CD4-positive, alpha-beta T cell treated with Interleukin-12 subunit alpha and Interleukin-12 subunit beta, for 1 hour (primary cell): ENCODE results near the gene HMGB4.

Source experiments
- DNase-seq: peaks from one replicate; pipeline ENCODE4 v3.0.0-alpha.2; 2020

HMGB4 gene, protein sequence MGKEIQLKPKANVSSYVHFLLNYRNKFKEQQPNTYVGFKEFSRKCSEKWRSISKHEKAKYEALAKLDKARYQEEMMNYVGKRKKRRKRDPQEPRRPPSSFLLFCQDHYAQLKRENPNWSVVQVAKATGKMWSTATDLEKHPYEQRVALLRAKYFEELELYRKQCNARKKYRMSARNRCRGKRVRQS

DNA sequence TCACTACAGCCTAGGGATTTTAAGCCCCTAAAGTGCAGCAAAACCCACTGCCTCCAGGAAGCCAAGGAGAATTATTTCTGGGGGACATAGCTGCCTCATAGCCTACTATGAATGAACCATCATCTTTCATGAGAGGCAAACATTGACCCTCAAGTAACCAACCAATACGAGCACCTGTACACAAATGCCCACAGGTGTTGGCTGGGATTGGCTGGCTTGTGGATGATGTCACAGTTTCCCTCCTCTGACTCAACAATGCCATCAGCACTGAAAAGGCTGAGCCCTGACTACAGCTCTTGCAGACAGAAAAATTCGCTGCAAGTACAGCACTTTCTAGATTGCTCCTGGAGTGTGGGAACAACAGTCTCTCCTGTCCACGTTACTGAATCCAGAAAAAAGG lies at the start of gene HMGB4:
TSS of gene HMGB4 (plus strand) at position 301 of the 400 bp plus-strand sequence. CDS start 113 bp downstream, outside the sequence.
- no peak for DNase-seq

DNA sequence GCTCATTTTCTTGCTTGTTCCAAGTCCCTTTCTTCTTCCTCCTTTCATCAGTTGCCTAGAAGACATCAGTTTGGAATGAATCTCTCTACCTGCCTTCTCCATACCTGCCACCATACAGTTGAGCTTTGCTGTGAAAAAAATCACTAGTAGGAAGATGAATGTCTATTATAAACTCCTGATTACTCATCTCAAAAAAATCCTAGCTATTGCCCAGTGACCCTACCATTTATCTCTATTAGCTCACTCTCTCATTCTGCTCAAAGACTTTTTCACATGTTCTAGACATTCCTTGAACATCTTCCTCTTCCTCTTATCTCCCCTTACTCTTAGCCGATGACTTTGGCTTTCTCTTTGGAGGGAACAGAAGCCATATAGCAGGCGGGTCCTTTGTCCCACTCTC lies 49.7 kb upstream of the HMGB4 start:
- no peak for DNase-seq

DNA sequence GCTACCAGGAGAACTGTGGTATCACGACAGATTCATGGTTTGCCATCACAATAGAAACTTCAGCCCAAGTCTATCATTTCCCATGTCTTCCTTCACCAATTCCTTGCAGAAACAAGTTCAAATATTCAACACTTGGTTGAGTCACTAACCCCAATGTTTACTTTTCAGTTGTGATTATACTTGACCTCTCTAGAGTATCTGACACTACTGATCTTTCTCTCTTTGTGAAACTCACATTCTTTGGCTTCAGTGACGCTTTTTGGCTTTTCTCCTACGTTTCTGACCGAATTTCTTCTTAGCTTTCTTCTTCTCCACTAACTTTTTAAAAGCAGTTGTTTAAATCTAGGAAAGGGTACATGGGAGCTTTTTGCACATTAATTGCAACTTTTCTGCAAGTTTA lies 48.8 kb upstream of the HMGB4 start:
- no peak for DNase-seq

DNA sequence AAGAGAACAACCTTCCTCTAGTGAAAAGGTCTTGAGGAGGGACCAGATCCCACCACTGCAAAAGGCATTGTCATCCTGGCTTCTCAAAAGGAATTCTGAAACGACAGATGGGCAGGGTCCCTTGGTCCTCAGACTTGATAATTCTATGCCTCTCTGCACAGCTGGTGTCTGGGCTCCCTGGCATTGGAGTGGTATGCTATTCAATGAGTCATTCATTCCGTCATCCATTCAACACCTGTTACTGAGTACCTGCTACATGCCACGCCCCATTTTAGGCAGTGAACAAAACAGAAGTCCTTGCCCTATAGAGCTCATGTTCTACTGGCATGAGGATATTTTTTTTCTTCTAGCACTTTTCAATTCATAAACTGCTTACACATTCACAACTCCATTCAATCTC lies 45.8 kb upstream of the HMGB4 start:
- no peak for DNase-seq

DNA sequence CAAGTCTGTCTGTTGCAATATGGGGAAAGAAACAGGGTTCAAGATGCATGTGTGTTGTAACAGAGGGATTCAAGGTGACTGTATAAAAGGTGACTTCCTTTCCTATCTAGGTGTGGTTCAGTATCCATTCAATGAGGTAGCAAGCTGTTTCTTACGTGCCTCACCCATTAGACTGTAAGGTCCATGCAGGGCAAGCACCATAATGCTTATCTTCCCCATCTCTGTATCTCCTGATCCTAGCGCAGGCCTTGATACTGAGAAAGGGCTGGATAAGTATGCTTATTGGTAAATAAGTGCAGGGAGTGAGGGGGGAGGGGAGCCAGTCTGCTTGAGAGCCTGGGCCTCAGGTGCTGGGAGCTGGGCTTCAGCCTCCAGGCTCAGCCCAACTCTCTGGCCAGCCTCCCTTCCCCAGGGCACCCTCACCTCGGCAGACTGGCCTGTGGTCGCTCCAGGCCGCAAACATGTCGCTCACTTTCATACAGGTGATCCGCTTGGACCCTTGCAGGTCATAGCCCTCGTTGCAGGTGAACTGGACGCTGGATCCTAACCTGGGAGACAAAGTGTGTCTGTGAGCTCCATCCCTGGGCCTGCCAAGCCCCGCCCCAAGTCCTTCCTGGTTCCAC lies 44.5 kb upstream of the HMGB4 start:
- no peak for DNase-seq

DNA sequence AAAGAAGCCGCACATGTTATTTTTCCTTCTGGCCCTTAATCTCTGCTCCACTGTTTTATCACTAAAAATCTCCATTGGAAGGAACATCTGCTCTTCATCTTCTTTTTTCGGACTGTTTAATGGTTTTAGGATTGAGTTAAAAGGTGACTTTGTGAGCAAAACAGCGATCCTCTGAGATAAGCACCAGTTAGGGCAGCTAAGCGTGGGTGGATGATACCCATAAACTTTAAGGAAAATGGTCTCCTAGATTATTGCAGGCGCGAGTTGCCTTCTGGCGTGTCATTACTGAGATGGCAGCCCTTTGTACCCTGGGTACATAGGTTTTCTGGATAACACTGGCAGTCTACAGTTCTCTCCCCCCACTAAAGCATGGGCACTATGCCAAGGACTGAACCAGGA lies 44.0 kb upstream of the HMGB4 start:
- DNase-seq, result no peak

DNA sequence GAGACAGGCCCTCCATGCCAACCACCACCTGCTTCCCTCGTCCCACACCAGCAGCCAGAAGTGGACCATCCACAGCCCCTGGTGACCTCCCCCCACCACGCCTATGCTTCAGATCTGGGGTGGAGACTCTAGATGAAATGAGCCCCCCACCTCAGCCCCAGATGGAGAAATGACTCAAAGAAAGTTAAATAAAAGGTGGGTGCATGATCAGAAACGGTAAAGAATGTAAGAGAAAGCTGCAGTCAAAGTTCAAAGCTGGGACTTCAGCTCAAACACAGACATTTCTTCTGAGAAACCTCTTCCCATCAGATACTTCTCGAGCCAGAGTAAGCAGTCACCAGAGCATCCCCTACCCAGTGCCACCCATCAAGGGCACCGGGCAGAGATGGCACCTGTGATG lies 43.1 kb upstream of the HMGB4 start:
- DNase-seq, result no peak

DNA sequence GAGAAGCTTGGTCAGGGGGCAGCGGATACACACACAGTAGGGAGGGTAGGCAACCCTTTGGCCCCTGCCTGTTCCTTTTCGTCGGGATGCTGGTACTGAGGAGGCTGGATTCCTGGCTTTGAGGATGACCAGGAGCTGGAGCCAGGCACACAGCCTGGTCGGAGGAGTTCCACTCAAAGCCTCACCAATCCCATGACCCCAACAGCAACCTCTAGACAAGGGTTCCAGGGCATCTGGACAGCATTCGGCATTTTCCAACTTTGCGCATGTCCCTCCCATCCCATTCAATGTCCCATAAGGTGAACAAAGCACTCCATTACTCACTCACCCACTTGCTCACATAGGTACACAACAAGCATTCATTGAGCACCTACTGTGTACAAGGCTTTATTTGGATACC lies 42.6 kb upstream of the HMGB4 start:
- DNase-seq, result no peak

DNA sequence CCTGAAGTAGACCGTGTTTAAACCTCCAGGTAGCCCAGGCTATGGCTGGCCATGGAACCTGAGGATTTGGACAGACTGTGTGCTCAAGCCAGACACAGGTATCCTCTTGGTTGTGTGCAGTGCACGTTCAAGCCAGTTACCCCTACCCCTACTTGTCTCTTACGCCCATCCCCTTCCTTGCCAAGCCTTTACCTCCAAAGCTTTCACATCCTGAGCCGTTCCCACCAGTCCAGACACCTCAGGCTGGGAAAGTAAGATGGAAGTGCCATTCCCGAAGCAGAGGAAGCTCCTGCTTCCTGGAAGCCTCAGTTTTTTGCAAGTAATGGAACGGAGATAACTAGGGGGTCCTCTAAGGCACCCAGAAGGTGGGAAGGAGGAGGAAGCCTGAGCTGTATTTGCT lies 41.5 kb upstream of the HMGB4 start:
- DNase-seq, result no peak

DNA sequence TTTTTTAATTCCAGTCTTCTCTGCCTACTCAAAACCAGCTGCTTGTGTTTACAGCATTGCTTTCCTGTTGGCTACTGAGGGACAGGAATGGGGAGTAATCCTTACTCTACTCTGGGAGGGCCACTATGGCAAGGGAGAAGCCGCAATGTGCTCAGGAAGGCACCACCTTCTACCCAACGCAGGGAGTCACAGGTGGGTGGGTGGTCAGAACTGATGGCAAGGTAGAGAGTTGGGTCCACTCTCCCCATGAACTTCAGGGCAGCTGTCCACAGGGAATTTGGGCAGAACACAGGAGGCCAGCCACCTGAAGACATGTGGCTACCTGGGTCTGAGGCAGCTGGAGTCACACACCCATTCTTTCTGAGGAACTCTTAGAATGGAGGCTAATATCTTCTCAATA lies 40.5 kb upstream of the HMGB4 start:
- no peak for DNase-seq

DNA sequence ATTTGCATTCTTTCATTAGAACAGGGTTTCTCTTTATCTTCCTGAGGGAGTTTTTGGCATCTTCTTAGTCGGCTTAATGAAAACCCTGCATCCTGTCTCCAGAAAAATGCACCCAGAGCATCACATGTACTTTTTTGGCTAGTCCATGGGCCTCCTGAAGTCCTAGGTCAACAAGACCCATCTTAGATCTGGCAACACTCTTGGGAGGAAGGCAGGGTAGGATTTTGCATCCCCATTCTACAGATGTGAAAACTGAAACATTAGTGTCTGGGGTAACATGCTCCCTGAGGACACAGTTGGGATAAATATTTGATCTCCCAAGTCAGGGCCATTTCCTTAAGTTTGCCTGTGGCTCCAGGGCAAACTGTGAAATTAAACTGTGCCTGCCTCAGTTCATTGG lies 40.0 kb upstream of the HMGB4 start:
- no peak for DNase-seq

DNA sequence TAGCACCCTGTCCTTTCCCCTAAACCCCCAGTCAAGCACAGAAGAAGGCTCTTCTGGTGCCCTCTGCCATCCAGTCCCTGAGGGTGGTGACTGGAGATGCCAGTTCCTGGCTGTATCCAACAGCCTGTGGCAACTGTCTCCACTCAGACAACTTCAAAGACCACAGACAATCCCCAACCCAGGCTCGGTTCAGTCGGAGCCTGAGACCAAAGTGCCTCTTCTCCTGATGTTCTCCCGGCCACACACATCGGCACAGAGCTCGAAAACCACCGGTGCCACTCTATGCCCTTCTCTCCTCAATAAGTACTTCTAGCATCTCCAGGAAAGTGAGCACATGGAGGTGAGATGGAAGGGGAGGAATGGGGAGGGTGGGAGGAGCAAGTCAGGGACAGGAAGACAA lies 39.6 kb upstream of the HMGB4 start:
- DNase-seq, result no peak

DNA sequence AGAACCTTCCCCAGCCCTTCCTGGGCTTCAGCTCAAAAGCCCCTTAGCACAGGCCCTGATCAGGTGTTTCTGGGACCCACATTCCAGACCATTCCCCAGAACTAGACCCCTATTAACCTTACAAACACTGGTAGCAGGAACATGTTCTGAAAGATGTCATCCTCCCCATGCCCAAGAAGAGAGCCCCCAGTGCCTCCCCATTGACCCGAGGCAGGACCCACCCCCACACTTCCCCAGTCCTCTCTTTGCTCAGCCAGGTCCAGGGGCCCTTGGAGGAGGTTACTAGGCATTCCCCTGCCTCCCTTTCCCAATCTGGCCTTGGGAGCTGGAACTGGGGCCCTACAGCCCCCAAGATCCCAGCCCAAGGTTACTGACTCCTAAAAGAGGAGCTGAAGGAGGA lies 38.9 kb upstream of the HMGB4 start:
- DNase-seq, result no peak

DNA sequence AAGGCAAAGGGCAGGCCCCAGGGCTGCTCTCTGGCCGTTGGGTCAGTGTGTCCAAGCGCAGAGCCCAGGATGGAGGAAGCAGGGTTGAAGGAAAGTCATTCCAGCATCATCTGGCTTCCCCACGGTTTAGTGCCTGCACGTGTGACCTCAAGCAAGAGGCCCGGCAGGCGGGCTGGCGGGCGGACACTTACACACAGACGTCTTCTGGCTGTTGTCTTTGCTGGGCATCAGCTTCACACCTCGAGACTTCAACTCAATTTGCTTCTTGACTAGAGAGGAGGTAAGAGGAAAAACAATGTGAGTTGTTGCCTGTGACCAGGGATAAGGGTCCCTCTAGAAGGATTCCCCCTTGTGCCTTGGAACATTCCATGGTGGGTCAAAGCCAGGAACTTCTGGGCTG lies 38.4 kb upstream of the HMGB4 start:
- DNase-seq, result no peak

DNA sequence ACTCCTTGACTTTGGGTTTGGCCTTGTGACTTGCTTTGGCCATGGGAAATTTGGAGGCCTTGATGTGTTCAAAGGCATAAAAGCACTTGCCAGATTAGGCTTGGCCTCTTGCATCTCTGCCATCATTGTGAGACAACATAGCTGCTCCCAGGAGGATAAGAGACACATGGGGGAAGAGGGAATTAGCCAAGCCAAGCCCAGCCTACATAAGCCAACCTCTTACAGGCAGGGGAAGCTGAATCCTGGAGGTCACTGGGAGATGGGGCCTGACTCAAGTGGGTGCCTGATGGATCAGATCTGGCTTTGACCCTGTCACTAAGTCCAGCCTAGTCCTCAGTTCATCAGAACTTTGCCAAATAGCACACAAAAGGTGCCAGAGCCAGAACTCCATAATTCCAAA lies 37.6 kb upstream of the HMGB4 start:
- DNase-seq, result no peak

DNA sequence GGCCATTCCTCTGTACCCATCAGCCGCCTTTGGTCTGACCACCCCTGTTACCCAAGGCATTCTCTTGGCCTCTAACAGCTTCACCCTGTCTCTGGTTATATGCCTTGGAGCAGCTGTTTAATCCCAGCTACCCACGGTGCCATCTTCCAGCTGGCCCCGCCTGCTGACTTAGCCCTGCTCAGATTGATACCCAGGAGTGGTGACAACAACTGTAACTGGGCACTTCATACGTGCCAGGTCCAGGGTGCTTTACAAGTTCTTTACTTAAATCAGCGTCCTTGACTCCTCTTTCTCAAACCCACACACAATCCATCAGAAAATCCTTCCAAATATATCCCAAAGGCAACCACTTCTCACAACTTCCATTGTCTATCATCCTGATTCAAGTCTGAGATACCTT lies 37.2 kb upstream of the HMGB4 start:
- no peak for DNase-seq

DNA sequence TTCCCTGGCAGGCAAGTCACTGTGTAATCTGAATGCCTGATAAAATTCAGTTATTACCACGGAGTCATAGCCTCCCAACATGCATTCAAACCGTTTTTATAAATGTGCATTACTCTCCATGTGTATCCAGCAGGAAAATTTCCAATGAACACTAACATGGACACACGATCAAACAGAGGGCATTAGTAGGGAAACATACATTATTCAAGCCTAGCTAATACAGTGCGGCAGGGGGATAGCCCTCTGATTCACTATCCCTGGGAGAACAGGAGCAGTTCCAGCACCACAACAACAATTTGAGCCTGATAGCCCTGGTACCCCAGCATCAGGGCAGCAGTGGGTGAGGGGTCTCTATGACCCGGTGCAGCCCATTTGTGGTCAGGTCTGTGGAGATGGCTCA lies 35.8 kb upstream of the HMGB4 start:
- DNase-seq, result no peak

DNA sequence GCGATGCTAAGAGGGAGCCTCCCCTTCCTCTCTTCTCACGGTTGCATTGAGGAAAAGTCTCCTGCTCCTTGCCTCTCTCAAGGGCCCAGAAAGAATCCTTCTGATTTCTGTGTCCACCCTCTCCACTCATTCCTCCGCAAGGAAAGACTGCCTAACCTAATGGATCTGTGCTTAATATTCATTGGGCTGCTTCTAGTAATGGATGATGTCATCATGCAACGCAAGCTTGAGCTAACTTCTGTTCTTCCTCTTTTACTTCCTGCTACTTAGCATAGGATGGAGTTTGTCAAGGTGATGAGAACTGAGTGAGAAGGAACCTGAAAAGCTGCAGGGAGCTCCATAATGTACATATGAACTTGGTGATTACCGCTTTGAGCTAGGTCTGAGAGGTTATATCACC lies 35.2 kb upstream of the HMGB4 start:
- DNase-seq, result no peak

DNA sequence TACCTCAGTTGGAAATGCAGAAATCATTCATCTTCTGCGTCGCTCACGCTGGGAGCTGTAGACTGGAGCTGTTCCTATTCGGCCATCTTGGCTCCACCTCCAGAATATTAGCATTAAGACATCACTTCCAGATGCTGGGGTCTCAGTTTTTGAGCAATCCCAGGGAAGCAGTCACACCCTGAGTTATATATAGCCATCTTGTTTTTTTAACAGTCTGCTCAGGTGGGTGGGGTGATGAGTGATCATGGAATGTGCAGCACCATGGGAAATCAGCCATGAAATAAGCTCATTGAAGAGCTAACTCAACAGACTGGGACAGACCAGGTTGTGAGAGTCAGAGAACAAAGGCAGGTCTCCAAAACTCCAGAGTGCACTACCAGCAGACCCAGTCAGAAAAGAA lies 27.0 kb upstream of the HMGB4 start:
- DNase-seq, result no peak

DNA sequence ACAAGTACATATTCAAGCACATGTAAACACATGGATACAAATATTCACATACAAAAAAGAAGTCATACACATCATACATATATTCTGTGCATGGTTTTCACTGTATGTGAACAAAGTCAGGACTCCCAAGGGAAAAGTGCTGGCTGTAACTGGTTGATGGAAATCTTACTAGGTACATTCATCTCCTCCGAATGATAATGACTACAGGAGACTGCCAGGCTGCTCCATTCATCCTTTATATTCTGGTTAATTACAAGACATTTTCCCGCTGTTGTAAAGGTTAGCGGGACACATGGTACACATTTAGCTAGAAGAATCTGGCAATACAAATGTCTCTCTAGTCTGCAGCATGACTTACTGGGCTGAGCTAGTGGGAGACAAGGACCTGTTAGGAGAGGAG lies 26.2 kb upstream of the HMGB4 start:
- DNase-seq, result no peak

DNA sequence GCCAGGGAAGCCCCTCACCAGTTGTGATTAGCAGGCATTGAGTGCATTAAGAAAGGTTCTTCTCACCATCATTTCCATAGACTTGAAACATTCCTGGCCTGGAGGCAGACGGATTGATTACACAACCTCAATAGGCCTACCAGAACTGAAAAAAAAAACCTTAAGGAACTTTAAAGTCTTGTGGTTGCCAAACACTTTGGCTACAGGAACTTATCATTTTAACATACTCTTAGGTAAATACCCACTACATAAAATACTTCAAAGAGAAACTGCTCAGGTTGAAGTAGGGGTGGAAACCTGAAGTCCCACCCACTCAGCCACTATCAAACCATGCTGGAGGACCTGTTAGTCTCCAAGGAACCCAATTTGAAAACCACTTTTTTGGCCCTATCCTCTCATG lies 22.4 kb upstream of the HMGB4 start:
- DNase-seq, result no peak

DNA sequence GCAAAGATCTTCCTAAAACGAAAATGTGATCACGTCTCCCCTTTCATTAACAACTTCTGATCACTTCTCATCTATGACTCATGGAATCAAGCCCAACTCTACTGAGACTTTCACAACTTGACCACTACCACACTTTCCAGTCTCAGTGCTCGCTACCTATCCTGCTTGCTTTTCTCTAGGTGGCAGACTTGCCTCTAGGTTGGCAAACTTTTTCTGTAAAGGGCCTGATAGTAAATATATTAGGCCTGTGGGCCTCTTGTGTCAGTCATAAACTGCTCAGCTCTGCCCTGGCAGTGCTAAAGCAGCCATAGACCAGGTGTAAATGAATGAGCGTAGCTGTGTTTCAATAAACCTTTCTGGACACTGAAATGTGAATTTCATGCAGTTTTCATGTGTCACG lies 21.5 kb upstream of the HMGB4 start:
- no peak for DNase-seq

DNA sequence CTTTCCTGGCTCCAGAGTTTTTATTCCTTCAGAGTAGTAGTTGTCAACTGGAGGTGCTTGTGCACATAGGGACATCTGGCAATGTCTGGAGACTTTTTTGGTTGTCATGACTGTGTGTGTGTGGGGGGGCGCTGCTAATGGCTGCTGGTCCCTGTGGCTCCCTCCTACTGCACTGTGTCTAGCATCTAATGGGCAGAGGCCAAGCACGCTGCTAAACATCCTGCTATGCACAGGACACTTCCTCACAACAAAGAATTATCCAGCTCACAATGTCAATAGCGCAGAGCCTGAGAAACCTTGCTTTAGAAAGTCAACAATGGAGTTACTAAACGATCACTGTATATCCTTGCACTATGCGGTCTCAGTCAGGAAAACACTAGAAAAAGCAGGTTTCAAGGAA lies 19.7 kb upstream of the HMGB4 start:
- no peak for DNase-seq

DNA sequence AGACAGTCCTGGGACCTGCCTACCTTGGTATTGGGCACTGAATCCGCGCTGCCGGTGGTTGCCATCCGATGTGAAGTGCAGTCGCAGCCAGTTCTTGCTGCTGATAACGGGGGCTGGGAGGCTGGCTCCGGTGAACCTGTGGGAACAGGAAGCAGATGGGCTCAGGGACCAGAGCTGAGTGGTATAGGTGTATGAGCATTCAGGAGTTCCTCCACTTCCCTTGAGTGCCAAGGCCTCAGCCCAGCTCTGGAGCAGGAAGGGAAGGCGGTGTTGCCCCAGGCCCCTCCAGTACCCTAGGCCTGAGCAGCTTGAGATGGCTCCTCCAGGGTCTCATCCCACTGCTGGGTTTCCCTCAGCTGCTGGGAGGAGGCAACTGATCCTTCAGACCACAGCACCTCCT lies 17.0 kb upstream of the HMGB4 start:
- DNase-seq, result no peak

DNA sequence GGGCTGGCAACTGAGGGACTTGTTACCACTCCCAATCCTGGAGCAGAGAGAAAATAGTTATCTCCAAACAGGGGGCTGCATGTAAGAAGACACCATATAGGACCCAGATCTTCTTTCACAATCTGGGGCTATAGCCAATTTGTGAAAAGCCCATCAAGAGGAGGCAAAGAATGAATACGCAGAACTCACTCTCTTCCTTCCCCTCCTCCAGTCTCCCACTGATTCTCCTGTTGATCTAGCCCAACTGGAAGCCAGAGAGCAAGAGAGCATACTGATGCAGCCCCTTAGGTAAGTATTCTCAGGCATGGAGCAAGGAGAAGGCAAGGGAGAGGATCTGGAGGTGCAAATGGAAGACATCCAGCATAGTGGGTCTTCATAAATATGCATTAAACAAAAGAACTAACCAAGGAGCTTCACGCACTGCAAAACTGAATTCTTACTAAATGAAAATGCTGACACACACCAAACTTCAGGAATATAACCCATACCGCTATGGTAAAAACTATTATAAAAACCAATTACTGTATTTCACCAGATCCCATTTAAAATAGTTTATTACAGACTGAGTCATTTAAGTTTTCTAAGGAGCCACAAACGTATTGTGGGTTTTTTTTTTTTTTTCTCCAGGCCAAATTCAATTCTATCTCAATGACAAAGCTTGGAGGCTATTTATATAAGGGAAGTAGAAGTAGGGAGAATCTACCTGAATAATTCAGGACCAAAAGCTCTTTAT lies 15.5 kb upstream of the HMGB4 start:
- no peak for DNase-seq
